Endothelial cell of umbilical vein (primary cell): ENCODE measurements around the gene MPND. TPM values are rescaled to one million over a fixed set of nuclear protein-coding genes. Genes with fewer than 3 reads are reported as not detected.

Experiments
- BruUV-seq: library from RNA; stranded (reverse); fragments of 400-500 nt; replicated peaks from 2 replicates; lab custom pipeline; 2021; lab: Mats Ljungman, UMichigan
- CTCF ChIA-PET: fragments of 300-600, 350-600 bp; sonication (Branson Sonifier 250); formaldehyde crosslinking; loops from one replicate; lab custom pipeline; 2021; ENCODE audit warnings: antibody characterized with exemption, inconsistent platforms; lab: Charles Lee
- POLR2A ChIA-PET: fragments of 300-600, 350-600 bp; sonication (Branson Sonifier 250); formaldehyde crosslinking; loops from one replicate; lab custom pipeline; 2021; ENCODE audit warnings: antibody characterized with exemption, inconsistent platforms; lab: Charles Lee
- DNase-seq: peaks from one replicate; pipeline ENCODE4 v3.0.0-alpha.2; 2011; ENCODE audit warnings: low read depth, low spot score
- FAIRE-seq: peaks from 2 replicates; lab custom pipeline; 2011; peaks lifted over from hg19 to GRCh38; lab: Jason Lieb, UNC
- H2AFZ ChIP-seq: 2 replicates; pipeline ENCODE4 v1.6.0; 2012; ENCODE audit warnings: low read depth, low read length, control low read depth, inconsistent platforms
- H3K27ac ChIP-seq: 2 replicates; pipeline ENCODE4 v1.5.1; 2011; ENCODE audit warnings: low read depth, mild to moderate bottlenecking, control low read depth, low read length, moderate library complexity; ENCODE audit not compliant: insufficient read depth
- H3K27me3 ChIP-seq, 2 experiments: 2 replicates each; pipeline versions ENCODE4 v1.6.0 to v1.6.1; 2011; ENCODE audit warnings: low read length in 2 of 2, mixed read lengths in 1 of 2; ENCODE audit not compliant: control insufficient read depth in 2 of 2, insufficient read depth in 2 of 2
- H3K36me3 ChIP-seq, 2 experiments: 2 replicates in 1 of 2; 3 replicates in 1 of 2; pipeline ENCODE4 v1.5.1; 2011; ENCODE audit warnings: low read length in 2 of 2, mild to moderate bottlenecking in 1 of 2, moderate library complexity in 1 of 2; ENCODE audit not compliant: control insufficient read depth in 2 of 2, insufficient read depth in 2 of 2; ENCODE audit errors: extremely low read depth in 1 of 2
- H3K4me1 ChIP-seq: 3 replicates; pipeline ENCODE4 v1.5.1; 2011; ENCODE audit warnings: mild to moderate bottlenecking, low read length; ENCODE audit not compliant: control insufficient read depth, insufficient read depth; ENCODE audit errors: extremely low read depth
- H3K4me2 ChIP-seq: 2 replicates; pipeline ENCODE4 v1.6.1; 2011; ENCODE audit warnings: low read length, control low read depth, mixed read lengths; ENCODE audit not compliant: insufficient read depth
- H3K4me3 ChIP-seq, 3 experiments: fragments of 200-600 bp in 1 of 3; sonication (generic), shearing (Covaris generic) in 1 of 3; replicated peaks in 1 of 3; 2 replicates each; pipeline ENCODE4 v1.5.1; 2011 to 2016; ENCODE audit warnings: control low read depth in 3 of 3, low read length in 3 of 3, mild to moderate bottlenecking in 2 of 3, inconsistent platforms in 1 of 3, low read depth in 1 of 3, moderate library complexity in 1 of 3; ENCODE audit not compliant: insufficient read depth in 1 of 3
- H3K79me2 ChIP-seq: 2 replicates; pipeline ENCODE4 v1.6.0; 2012; ENCODE audit warnings: low read length, inconsistent platforms; ENCODE audit not compliant: control insufficient read depth, insufficient read depth
- H3K9ac ChIP-seq: replicated peaks from 2 replicates; pipeline ENCODE3; 2011; ENCODE audit warnings: low read length, control low read depth; ENCODE audit not compliant: insufficient read depth; ENCODE audit errors: extremely low read depth
- H3K9me1 ChIP-seq: replicated peaks from 3 replicates; pipeline ENCODE4 v1.6.0; 2011; ENCODE audit warnings: mild to moderate bottlenecking, low read length; ENCODE audit not compliant: control insufficient read depth, insufficient read depth; ENCODE audit errors: extremely low read depth
- H3K9me3 ChIP-seq: replicated peaks from 2 replicates; pipeline ENCODE4 v1.5.1; 2012; ENCODE audit warnings: low read length, inconsistent platforms; ENCODE audit not compliant: control insufficient read depth, insufficient read depth
- H4K20me1 ChIP-seq: replicated peaks from 2 replicates; pipeline ENCODE3; 2011; ENCODE audit warnings: mild to moderate bottlenecking, low read length; ENCODE audit not compliant: control insufficient read depth, insufficient read depth; ENCODE audit errors: extremely low read depth
- EZH2 ChIP-seq: IDR thresholded peaks from 2 replicates; pipeline ENCODE4 v1.6.1; 2012; ENCODE audit warnings: borderline replicate concordance, low read depth, mild to moderate bottlenecking, moderate library complexity, low read length, inconsistent platforms; ENCODE audit not compliant: severe bottlenecking
- GATA2 ChIP-seq: IDR thresholded peaks from 2 replicates; pipeline ENCODE4 v1.7.0; 2011; ENCODE audit warnings: low read depth, mild to moderate bottlenecking, moderate library complexity, mixed read lengths, low read length; ENCODE audit not compliant: insufficient read length, insufficient read depth
- POLR2A ChIP-seq: IDR thresholded peaks from 2 replicates; pipeline ENCODE4 v1.6.1; 2012; ENCODE audit warnings: low read depth, mild to moderate bottlenecking, control low read depth, low read length
- dilution Hi-C: fragments of 300-500 bp; cut with MboI; formaldehyde crosslinking; loops from one replicate; pipeline ENCODE4 v1.15.0; 2019; ENCODE audit warnings: low sequenced_read_pairs; ENCODE audit not compliant: extremely low pct_ligation_motif_present
- intact Hi-C: fragments of 100-400 bp; cut with micrococcal nuclease; formaldehyde crosslinking; loops from one replicate; pipeline ENCODE4 v1.10.0; 2022
- polyA plus RNA-seq, 4 experiments: library from polyadenylated mRNA; depleted of rRNA in 3 of 4; stranded (reverse) in 3 of 4; unstranded in 1 of 4; fragments of >200 nt; gene quantifications; 2 replicates each; pipeline versions ENCODE4 v1.2.1 to v1.2.3, GENCODE V29; 2011 to 2012; ENCODE audit warnings: missing spikeins in 1 of 4
- total RNA-seq: library from RNA; stranded (reverse); gene quantifications from 2 replicates; pipeline ENCODE4 v1.2.3, GENCODE V29; 2021

Gene MPND
- total and polyA plus RNA-seq, 2 donors (not counting 3 experiments of a cell fraction or from before 2014, with no cell fraction given): 14.8 to 21.1 TPM

DNA sequence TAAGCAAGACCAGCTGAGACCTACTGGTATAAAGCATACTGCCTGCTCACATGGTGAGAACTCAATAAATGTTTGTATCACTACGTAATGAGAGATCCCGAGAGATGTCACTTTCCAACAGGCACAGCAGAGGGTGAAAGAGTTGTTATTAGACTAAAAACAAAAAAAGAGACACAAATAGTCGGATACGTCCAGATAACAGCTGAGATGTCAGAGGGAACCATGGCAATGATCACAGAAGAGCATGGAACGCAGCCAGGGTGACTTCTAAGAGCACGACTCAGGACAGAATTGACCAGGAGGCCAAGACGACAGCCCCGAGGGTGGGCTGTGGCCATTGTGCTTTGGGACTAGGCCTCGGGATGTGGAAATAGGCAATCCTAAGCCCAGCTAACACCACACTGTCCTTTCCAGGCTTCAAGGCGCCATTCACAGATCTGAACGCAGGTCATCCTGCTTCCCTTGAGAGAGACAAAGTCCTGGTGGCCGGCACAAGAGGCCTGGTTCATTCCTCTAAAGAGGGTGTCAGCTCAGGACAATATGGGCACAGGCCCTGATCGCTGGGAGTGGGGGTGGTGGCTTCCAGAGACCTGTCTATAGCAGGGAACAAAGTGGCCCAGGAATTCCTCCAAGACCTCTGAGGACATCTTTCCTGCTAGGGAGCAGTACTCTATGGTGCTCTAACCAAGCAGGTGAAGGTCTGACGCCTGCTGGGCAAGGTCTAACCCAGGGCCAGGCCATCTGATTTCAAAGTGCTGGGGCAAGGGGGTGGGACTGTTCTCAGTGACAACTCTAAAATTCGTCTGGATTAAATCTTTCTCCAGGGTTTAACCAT is 53.8 kb downstream of the MPND start:
- intact Hi-C loops: no loop called here
- Histone ChIP-seq H3K4me3 (no peak overlapping the region), H3K27ac (no peak overlapping the region), H3K79me2 (peaks cover 76% of the 10 kb centered on the region), H3K4me1 (peaks cover 50% of the 10 kb centered on the region), H4K20me1 (no peaks in the 10 kb centered on the region), H3K36me3 (peaks cover 2 to 7% of the 10 kb centered on the region in 2 experiments), H3K4me2 (peak overlapping the region; percentile 32), H3K9me3 (no peaks in the 10 kb centered on the region), H3K9me1 (no peaks in the 10 kb centered on the region), H3K27me3 (no peaks in the 10 kb centered on the region), H3K9ac (no peak overlapping the region), H2AFZ (no peak overlapping the region)
- DNase-seq (no peak), FAIRE-seq (no peak)
- POLR2A ChIA-PET: no interaction called here
- CTCF ChIA-PET: interaction anchor here (4.6 kb wide), 1 partner anchor 27 kb away, joined by 36 read pairs; no protein-coding TSS in a partner anchor
- no peak for TF ChIP-seq GATA2
- BruUV-seq: no TSS peak
- dilution Hi-C loops: no loop called here

DNA sequence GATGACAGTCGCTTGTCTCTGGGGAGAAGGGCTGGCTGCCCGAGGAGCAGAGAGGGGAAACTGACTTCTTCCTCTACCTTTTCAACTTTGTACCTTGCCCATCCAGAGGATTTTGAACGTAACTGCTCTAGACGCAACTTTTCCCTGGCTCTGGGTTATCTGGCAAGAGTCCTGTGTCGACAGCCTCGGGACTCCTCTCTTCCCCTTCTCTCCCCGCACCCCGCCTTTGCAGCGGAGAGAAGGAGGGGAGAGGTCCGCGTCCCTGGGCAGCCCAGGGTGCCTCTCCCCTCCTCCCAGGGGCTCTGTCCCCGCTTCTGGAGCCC is 56.4 kb downstream of the MPND start:
- Histone ChIP-seq H3K4me2 (peak overlapping the region; percentile 82), H4K20me1 (no peaks in the 10 kb centered on the region), H3K79me2 (peaks cover 74% of the 10 kb centered on the region), H3K27me3 (no peaks in the 10 kb centered on the region), H3K9me3 (no peaks in the 10 kb centered on the region), H3K9me1 (no peaks in the 10 kb centered on the region), H3K27ac (peak overlapping the region; percentile 95), H2AFZ (no peak overlapping the region), H3K36me3 (peaks cover 1 to 7% of the 10 kb centered on the region in 2 experiments), H3K4me3 (peak overlapping the region; percentile 76 to 98 (median 91)), H3K9ac (peak overlapping the region; percentile 93), H3K4me1 (peaks cover 34% of the 10 kb centered on the region)
- dilution Hi-C loops (no loop called here), intact Hi-C loops (loop anchor here (1.0 to 5.0 kb wide), 6 partner anchors 8 to 238 kb away; partner anchors contain the start of genes TNFAIP8L1 and YJU2)
- CTCF ChIA-PET: interaction anchor here (0.6 to 3.0 kb wide), 20 partner anchors 8 to 133 kb away, joined by 3 to 54 read pairs (median 5); no protein-coding TSS in a partner anchor
- TF ChIP-seq EZH2 (no peak), POLR2A (peak; percentile 19)
- peak; percentile 28 for FAIRE-seq
- no TSS peak for BruUV-seq
- POLR2A ChIA-PET: no interaction called here
- DNase-seq: peak; percentile 46
